ENCODE data around the gene TOB1.

The TOB1 gene

DNA sequence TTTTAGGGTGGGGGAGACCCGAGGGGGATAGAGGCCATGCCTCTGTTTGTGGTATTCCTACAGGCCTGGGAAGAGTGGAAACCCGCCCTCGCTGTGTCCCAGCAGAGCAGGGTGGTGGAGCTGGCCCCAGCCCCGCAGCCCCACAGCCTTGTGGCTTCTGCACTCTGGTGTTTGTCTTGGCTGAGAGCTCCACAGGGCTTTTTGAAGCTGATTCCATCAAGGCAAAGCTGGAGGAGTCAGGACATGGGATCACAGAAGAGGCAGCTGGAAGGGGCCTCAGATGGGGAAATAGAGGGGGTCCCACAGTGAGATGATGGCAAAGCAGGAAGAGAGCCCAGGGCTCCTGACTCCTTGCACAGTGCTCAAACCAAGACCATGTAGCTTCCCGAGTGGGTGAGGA lies 35.8 kb downstream of the TOB1 start:
- no peak for DNase-seq

DNA sequence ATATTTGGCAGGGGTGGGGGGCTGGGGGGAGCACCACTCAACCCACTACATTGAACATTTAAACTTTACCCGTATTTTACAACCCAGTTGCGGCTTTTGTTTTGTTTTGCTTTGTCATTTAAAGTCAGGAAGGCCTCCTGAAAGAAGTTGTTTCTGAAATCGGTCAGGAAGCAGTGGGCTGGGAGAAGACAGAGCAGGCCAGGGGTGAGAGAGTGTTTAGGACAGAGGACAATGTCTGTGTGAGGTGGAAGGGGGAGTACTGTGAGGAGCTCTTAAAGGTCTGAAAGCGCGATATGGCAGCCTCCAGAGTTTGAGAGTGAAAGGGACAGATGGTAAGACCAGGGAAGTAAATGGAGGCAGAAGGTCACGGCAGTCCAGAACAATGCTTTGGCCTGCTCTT lies 36.8 kb downstream of the TOB1 start:
- DNase-seq: peak in 1 of 2 donors; percentile 26

DNA sequence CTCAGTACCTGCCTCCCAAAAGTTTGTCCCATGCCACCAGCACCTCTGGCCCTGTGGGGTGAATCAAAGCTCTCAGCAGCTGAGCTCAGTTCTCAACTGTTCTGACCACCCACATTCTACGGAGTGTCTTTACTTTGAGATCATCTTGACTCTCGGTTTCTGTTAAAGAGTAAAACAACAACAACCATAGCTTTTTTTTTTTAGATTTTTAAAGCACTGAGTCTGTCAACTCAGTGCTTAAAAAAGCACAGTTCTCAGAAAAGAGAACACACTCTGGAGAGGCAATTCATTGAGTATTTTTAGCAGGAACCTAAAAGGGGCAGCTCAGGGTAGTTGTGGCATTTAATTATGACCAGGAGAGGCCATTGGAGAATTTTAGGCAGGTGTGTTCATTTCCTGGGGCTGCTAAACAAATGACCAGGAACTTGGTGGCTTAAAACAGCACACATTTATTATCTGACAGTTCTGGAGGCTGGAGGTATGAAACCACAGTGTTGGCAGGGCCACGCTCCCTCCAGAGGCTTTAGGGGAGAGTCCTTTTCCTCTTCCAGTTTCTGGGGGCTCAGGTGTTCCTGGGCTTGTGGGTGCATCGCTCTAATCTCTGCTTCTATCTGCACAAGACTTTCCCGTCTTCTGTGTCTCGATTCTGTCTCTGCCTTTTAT lies 37.5 kb downstream of the TOB1 start:
- no peak for DNase-seq

DNA sequence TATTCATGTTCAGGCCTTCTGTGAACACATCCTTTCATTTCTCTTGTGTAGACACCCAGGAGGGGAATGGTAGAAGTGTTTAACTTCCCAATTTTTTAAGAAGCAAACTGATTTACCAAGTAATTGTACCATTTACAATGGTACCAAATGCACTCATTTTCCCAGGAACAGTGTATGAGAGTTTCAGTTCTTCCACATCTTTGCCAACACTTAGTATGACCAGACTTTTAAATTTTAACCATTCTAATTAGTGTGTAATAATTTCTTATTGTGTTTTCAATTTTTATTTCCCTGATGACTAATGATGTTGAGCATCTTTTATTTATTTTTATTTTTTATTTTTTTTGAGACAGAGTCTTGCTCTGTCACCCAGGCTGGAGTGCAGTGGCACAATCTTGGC lies 41.0 kb downstream of the TOB1 start:
- DNase-seq: no peak

DNA sequence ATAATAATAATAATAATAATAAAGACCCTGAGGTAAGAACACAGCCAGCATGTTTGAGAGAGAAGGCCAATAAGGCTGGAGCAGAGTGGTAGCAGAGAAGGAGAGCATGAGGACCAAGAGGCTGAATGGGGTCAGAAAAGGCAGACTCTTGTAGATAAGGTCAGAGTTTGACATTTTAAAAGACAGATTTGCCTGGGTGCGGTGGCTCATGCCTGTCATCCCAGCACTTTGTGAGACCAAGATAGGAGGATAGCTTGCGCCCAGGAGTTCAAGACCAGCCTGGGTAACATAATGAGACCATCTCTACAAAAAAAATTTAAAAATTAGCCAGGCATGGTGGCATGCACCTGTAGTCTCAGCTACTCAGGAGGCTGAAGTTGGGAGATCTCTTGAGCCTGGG lies 41.7 kb downstream of the TOB1 start:
- no peak for DNase-seq

DNA sequence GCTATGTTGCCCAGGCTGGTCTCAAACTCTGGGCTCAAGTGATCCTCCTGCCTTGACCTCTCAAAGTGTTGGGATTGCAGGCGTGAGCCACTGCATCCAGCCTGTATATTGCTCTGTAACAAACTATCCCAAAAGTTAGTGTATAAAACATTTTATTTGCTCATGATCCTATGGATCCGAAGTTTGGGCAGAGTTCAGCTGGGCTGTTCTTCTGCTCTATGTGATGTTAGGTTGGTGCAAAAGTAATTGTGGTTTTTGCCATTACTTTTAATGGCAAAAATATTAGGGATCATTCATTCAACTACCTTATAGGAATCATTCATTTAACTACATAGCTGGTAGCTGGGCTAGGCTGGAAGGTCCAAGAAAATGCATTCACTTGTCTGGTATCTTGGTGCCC lies 43.6 kb downstream of the TOB1 start:
- DNase-seq: no peak

DNA sequence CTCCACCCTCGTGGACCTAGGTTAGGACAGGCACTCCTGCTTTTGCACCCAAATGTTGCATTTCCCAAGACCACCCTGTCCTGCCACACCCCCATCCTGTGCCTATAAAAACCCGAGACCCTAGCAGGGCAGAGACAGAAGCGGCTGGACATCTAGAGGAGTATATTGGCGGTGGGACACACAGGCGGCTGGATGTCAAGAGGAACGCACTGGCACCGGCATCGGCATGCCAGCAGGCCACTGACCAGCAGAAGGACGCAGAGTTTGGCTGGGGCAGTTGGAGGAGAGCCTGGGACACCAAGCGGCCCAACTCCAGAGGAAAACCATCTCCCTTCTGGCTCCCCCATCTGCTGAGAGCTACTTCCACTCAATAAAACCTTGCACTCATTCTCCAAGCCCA lies 45.5 kb downstream of the TOB1 start:
- no peak for DNase-seq

DNA sequence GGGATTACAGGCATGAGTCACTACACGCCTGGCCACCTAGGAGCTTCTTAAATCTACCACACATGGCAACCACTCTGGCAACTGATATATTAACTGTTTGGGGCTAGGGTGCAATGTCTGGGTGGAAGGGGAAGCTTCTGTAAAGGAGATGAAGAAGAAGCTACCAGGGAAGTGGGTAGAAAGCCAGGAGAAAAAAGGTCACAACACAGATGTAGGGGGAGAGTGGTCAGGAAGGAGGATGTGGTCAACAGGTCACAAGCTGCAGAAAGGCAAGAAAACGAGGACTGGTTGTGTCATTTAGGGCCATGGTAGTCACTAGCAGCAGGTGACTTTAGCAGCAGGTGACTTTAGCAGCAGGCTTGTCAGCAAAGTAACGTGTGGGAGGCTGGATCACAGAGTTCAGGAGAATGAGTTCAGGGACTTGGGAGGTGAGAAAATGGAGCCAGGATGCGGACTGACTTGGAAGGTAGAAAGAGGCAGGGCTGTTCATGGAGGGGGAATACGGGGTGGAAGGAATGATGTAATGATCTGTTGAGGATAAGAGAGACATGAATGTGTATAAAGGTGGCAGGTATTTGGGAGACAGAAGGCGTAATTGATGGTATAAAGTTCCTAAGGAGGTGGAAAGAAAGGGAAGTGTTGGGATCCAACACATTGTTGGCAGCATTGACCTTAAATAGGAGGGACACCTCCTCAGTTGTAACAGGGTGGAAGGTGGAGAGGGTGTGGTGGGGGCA lies 47.1 kb downstream of the TOB1 start:
- DNase-seq: no peak

DNA sequence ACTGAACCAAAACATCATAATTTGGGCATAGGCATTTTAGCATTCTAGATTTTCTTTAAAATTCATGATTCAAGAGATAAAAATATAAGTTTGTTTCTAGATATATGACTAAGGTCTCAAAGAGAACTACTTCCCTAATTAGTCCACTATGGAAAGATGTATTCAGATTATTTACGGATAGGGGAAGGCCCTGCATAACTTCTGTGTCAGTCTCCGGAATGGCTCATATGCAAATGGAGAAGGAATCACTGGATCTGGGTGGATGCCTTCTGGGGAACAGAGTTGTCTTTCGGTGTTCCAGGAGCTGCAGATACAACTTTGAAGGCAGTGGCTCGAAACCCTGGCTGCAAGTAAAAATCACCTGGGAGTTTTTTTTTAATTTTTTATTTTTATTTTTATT lies 47.9 kb downstream of the TOB1 start:
- no peak for DNase-seq

DNA sequence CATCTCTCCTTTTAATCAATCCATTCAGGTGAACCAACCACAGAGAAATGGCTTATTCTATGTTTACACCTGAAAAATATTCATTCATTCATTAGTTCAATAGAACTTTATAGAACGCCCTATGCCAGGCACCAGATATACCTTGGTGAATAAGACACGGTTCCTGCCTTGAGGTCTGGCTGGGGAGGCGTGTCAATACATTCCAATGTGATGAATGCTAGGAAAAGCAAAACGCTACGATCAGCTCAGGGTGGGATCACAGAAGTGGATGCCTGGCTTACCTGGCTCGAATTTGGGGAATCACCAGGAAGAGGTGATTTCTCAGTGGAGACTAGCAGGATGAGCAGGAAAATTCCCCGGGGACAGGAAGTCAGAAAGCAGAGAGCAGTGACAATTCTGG lies 48.3 kb downstream of the TOB1 start:
- no peak for DNase-seq

DNA sequence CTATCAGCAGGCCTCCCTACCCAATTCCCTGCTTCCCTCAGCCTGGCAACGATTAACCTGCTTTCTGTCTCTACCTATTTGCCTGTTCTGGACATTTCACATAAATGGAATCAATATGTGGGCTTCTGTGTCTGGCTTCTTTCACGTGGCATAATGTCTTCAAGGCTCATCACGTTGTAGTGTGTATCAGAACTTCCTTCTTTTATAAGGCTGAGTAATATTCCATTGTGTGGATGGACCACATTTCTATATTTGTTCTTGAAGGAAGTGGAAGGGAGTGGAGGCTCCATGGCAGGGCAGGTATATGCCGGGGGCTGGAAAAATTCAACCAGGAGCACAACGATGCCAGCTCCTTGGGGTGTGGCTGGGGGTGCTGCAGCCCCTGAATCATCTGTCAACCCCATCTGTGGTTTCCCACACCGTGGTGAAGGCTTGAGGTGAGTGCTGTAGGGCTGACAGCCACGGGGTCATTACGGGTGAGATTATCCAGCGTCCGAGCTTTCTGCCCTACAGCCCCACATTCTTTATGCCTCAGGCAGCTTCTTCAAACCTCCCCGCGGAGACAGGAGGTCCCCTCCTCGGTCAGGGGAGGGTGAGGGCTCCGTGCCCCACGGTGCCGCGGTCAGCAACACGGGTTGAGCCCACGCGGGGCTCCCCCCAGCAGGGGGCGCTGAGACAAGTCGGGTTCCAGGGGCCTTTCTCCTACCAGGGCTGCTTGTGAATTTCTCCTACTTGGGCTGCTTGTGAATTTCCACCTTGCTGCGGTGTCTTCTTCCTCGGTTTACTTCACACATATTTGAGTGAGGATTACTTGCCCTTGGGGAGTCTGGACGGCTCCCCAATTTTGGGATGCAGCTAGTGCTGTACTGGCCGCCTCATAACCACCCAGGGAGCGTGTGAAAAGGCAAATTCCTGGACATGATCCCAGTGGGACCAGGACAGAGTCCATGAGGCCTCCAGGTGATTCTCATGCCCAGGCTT lies 49.1 kb downstream of the TOB1 start:
- DNase-seq: peak in 1 of 2 donors; percentile 4

DNA sequence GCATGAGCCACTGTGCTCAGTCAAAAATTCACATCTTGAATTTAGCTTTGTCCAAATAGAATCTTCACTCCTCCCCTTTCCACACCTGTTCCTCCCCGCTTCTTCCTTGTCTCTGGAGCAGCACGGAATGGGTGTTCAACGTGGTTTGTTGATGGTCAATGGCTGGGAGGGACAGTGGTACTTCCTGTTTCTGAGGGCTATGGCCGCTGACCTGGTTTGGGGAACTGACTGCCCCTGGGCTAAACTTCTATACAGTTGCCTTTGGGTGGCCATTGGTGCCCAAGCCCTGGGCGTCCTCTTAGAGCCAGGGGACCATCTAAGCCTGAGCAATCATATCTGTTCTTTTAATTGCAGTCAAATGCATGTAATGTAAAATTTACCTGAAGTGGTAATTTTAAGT lies 49.9 kb downstream of the TOB1 start:
- DNase-seq: no peak

DNA sequence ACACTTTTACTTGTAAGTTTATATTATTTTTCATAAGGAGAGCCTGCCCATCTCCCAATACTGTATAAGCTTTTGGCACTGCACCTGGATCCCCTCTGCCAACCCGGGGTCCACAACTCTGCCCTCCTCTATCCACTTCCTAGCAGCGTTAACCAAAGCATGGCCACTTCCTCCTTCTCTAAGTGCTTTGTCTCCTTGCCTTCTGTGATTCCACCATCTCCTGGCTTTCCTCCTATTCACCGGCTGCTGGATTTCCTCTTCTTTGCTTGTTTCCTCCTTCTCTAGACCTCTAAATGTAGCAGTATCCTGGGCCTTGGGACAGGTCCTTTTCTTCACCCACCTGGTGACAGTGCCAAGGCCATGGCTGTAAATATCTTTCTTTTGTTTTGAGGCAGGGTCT lies 50.8 kb downstream of the TOB1 start:
- peak in 1 of 2 donors; percentile 13 for DNase-seq

DNA sequence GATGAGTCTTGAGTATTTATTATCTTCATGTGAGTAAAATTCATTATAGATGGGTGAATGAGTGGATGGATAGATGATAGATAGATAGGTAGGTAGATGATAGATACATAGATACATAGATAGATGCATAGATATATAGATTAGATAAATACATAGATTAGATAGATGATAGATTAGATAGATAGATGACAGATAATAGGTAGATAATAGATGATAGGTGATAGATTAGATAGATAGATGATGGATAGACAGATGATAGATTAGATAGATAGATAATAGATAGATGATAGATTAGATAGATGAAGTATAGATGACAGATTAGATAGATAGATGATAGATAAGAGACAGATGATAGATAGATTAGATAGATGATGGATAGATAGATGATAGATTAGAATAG lies 52.6 kb downstream of the TOB1 start:
- no peak for DNase-seq
